ENCODE results near the gene SETD1B.

The SETD1B gene

DNA sequence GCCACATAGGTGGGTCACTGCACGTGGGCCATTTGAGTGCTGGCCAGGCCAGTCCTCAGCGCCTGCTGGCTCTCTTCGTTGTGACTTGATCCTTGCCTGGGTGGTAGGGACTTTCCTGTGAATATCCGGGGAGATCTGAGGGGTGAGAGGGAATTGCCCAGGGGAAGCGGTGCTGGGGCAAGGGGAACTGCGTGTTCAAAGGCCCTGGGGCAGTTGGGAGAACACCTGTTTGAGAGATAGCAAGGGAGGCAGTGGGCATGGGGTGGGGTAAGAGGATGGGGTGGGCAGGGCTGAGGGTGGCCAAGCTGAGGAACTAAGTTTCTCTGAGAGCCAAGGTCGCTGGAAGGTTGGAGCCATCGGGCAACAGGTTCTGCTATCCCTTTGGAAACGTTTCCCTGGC, 25.0 kb downstream of the SETD1B start:
- peaks cover 28% of the 10 kb centered on the region; the same call in 1 of the 2 replicates for H3K36me3 ChIP-seq (ENCODE audit: insufficient read depth, low read length)
- H3K9ac ChIP-seq (ENCODE audit: low read depth, low read length, poor library complexity, severe bottlenecking) = no peak overlapping the region
- TF ChIP-seq, protein P1, sequence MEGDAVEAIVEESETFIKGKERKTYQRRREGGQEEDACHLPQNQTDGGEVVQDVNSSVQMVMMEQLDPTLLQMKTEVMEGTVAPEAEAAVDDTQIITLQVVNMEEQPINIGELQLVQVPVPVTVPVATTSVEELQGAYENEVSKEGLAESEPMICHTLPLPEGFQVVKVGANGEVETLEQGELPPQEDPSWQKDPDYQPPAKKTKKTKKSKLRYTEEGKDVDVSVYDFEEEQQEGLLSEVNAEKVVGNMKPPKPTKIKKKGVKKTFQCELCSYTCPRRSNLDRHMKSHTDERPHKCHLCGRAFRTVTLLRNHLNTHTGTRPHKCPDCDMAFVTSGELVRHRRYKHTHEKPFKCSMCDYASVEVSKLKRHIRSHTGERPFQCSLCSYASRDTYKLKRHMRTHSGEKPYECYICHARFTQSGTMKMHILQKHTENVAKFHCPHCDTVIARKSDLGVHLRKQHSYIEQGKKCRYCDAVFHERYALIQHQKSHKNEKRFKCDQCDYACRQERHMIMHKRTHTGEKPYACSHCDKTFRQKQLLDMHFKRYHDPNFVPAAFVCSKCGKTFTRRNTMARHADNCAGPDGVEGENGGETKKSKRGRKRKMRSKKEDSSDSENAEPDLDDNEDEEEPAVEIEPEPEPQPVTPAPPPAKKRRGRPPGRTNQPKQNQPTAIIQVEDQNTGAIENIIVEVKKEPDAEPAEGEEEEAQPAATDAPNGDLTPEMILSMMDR (conservative IDR thresholded peaks at IDR 0.05; ENCODE audit: low read length) = no peak
- TF ChIP-seq EZH2phosphoT487 (IDR thresholded peaks at IDR 0.05; ENCODE audit: borderline replicate concordance) = no peak
- no peak overlapping the region for H3K4me2 ChIP-seq (ENCODE audit: low read depth, low read length, poor library complexity, severe bottlenecking)
- H3K27me3 ChIP-seq (ENCODE audit: insufficient read depth, low read length, poor library complexity, severe bottlenecking) = no peaks in the 10 kb centered on the region
- no peaks in the 10 kb centered on the region for H3K79me2 ChIP-seq (ENCODE audit: insufficient read depth, low read length)
- H2AFZ ChIP-seq (ENCODE audit: low read length) = no peak overlapping the region
- no peak overlapping the region for H3K4me3 ChIP-seq (ENCODE audit: low read length, poor library complexity, severe bottlenecking)
- H3K9me3 ChIP-seq (ENCODE audit: insufficient read depth, low read depth, low read length) = no peaks in the 10 kb centered on the region
- H3F3A ChIP-seq (ENCODE audit: low read depth) = no peaks in the 10 kb centered on the region
- H4K20me1 ChIP-seq (ENCODE audit: insufficient read depth, low read length, poor library complexity, severe bottlenecking) = no peaks in the 10 kb centered on the region
- no peaks in the 10 kb centered on the region for H3K9me2 ChIP-seq (replicated peaks; ENCODE audit: low read depth, low read length)
- H3K4me1 ChIP-seq (ENCODE audit: insufficient read depth, low read length, poor library complexity, severe bottlenecking) = no peaks in the 10 kb centered on the region

DNA sequence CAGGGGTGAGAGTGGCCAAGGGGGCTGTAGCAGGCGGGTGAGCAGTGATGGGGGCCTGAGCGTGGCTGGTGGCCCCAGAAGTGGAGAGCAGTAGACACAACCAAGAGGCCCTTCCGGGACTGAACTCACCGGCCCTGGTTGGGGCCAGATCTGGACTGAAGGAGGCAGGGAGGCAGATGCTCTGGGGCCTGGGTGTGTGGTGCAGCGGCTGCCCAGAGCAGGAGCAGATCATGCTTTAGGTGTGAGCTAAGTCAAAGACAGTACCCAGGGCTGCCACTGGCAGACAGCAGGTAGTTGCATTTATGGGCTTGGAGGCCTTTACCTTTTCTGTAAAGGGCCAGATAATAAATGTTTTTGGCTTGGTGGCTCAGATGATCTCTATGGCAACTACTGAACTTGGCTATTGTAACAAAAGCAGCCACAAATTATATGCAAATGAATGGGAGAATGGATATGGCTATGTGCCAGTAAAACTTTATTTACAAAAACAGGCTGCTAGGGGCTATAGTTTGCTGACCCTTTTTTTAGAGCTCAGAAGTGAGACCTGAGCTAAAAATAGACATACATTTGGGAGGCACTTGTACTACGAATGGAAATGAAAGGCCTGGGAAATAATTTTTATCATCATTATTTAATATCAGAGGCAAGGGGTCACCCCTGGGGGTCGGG, 25.6 kb downstream of the SETD1B start:
- no peak overlapping the region for H3K9ac ChIP-seq (ENCODE audit: low read depth, low read length, poor library complexity, severe bottlenecking)
- H3K36me3 ChIP-seq (ENCODE audit: insufficient read depth, low read length) = peaks cover 24% of the 10 kb centered on the region; the same call in 1 of the 2 replicates
- no peaks in the 10 kb centered on the region for H3K9me3 ChIP-seq (ENCODE audit: insufficient read depth, low read depth, low read length)
- no peaks in the 10 kb centered on the region for H4K20me1 ChIP-seq (ENCODE audit: insufficient read depth, low read length, poor library complexity, severe bottlenecking)
- no peak overlapping the region for H3K4me2 ChIP-seq (ENCODE audit: low read depth, low read length, poor library complexity, severe bottlenecking)
- H3F3A ChIP-seq (ENCODE audit: low read depth) = no peaks in the 10 kb centered on the region
- no peaks in the 10 kb centered on the region for H3K27me3 ChIP-seq (ENCODE audit: insufficient read depth, low read length, poor library complexity, severe bottlenecking)
- H3K4me3 ChIP-seq (ENCODE audit: low read length, poor library complexity, severe bottlenecking) = no peak overlapping the region
- H3K79me2 ChIP-seq (ENCODE audit: insufficient read depth, low read length) = no peaks in the 10 kb centered on the region
- TF ChIP-seq, protein P1 (conservative IDR thresholded peaks at IDR 0.05; ENCODE audit: low read length) = no peak
- TF ChIP-seq EZH2phosphoT487 (IDR thresholded peaks at IDR 0.05; ENCODE audit: borderline replicate concordance) = no peak
- H3K9me2 ChIP-seq (replicated peaks; ENCODE audit: low read depth, low read length) = no peaks in the 10 kb centered on the region
- H3K4me1 ChIP-seq (ENCODE audit: insufficient read depth, low read length, poor library complexity, severe bottlenecking) = no peaks in the 10 kb centered on the region
- H2AFZ ChIP-seq (ENCODE audit: low read length) = no peak overlapping the region

DNA sequence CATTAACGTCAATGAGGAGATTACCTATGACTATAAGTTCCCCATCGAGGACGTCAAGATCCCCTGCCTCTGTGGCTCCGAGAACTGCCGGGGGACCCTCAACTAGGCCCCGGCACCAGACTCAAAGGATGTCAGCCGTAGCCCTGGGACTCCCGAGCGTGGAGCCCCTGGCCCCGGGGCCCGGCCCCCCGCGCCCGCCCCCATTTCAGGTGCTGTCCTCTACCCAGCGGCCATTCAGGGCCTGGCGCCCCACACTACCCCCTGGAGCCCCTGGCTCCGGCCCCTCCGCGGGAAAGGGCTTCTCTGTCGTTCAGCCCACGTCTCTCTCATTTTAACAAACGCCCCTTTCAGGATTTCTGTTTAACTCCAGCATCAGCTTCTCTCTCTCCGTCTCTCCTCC, 26.3 kb downstream of the SETD1B start:
- no peaks in the 10 kb centered on the region for H3K4me1 ChIP-seq (ENCODE audit: insufficient read depth, low read length, poor library complexity, severe bottlenecking)
- H3K9ac ChIP-seq (ENCODE audit: low read depth, low read length, poor library complexity, severe bottlenecking) = no peak overlapping the region
- no peak overlapping the region for H2AFZ ChIP-seq (ENCODE audit: low read length)
- TF ChIP-seq, protein P1 (conservative IDR thresholded peaks at IDR 0.05; ENCODE audit: low read length) = no peak
- TF ChIP-seq EZH2phosphoT487 (IDR thresholded peaks at IDR 0.05; ENCODE audit: borderline replicate concordance) = no peak
- no peak overlapping the region for H3K4me3 ChIP-seq (ENCODE audit: low read length, poor library complexity, severe bottlenecking)
- no peaks in the 10 kb centered on the region for H3K9me2 ChIP-seq (replicated peaks; ENCODE audit: low read depth, low read length)
- H3K4me2 ChIP-seq (ENCODE audit: low read depth, low read length, poor library complexity, severe bottlenecking) = no peak overlapping the region
- H3K9me3 ChIP-seq (ENCODE audit: insufficient read depth, low read depth, low read length) = no peaks in the 10 kb centered on the region
- H3F3A ChIP-seq (ENCODE audit: low read depth) = no peaks in the 10 kb centered on the region
- H3K27me3 ChIP-seq (ENCODE audit: insufficient read depth, low read length, poor library complexity, severe bottlenecking) = no peaks in the 10 kb centered on the region
- no peaks in the 10 kb centered on the region for H3K79me2 ChIP-seq (ENCODE audit: insufficient read depth, low read length)
- H4K20me1 ChIP-seq (ENCODE audit: insufficient read depth, low read length, poor library complexity, severe bottlenecking) = no peaks in the 10 kb centered on the region
- H3K36me3 ChIP-seq (ENCODE audit: insufficient read depth, low read length) = peaks cover 24% of the 10 kb centered on the region; the same call in 1 of the 2 replicates
